Measurements from ENCODE around the gene UNC79.

Gene UNC79

GRCh38 chr14:93564918-93565317 lies 134.2 kb downstream of the UNC79 start:
- no peak for DNase-seq

DNA sequence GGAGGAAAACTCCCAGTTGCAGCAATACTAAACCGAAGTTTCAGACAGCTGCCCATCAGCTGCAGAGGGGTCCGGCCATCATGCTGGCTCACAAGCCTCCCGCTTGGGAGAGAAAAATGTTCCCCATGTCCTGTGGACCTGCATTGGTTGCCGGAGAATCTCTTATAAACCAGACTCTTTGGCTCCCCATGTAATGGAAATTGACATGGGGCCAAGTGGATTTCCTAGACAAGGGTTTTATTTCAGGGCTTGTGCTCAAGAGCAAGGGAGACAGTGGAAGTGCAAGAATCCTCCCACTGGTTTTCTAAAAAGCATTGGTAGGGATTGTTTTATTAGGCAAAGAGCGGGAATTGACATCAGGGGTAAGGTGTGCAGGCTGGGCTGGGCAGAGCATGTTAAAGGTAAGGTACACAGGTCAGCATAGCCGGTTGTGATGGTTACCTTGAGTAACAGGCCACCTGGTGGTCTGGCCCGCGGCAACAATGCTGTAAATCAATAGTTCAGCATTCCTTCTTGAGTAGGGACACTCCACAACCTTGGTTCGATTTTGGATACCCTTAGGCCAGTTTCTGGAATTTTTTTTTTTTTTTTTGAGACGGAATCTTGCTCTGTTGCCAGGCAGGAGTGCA lies 135.4 kb downstream of the UNC79 start:
- no peak for DNase-seq

GRCh38 chr14:93571275-93571674 lies 140.5 kb downstream of the UNC79 start:
- DNase-seq: no peak

DNA sequence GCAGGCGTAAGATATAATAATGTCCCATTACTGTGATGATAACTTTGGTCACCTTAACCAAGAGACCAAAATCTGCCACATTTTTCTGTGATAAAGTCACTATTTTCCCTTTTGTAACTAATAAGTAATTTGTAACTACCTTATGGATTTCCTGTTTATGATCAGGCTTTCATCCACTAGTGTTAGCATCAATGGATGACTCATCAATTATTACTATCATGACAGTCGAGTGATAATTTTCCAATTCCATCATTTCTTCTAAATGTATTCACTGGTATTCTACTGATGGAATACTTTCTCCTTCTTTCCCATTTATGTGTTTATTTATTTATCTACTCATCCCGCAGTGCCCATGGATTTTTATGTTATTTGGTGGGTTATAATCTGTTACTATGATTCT lies 148.4 kb downstream of the UNC79 start:
- DNase-seq: no peak

DNA sequence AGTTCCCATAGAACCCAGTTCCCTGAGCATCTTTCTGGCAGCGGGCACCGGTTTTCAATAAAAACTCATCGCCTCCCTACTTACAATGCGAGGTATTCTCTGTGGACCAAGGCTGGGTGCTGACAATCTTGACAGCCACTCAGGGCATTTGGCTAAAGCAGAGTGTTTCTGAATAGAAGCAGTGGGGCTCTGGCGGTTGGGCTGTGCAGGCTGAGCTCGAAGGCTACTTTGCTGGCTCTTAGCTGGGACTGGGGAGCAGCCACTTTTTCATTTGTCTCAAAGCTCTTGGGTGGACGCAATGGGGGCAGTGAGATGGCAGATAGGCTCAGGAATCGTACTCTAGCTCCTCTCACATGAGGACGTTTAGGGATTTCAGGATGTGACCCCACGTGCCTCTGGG lies 151.8 kb downstream of the UNC79 start:
- DNase-seq: no peak

DNA sequence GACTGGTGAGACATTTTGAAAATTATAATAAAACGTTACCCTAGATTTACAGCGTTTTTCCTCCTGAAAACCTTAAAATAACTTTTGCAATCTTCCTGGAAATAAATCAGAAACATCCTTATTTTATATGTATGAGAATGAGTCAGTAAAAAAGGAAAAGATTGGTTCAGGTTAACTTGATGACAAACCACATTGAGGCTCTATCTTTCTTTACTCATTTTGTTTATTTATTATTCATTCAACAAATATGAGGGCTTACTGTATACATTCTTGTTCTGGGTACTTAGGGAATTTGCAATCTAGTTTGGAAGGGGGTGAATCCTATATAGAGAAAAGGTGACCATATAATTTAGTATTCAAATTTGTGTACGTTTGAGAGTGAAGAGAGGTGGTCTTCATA lies 156.6 kb downstream of the UNC79 start:
- DNase-seq: no peak

DNA sequence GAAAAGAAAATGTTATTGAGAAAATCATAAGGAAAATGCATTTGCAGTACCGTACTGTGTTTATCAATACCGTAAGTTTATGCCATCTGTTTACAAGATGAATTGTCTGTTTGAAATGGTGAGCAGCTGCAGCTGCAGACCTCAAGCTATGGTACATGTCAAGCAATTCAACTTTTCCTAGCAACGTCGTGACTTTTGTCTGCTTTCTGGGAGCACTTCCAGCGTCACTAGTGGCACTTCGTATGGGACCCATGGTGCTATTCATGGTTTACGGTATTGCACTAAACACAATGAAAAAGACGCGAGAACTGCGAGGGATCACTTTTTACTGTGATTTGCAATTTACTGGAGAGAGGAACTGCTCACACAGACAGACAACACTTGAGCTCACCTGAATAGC lies 160.8 kb downstream of the UNC79 start:
- no peak for DNase-seq

DNA sequence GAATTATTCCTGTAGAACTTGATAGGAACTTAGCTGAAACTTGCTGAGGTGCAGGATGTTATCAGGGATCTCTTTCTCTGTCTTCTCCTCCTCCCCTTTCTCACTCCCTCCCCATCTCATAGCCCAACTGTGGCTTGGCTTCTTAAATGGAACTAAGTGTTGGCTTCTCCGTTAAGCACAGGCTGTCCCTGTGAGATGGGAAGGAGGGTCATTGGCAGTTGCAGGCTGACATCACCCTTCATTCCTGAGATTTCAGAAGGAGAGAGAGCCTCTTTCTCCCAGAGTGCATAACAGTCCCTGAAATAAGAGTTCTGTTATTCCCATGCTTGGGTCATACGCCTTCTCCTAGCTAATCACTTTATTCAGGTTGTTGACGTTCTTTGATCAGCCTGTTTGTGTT lies 162.0 kb downstream of the UNC79 start:
- no peak for DNase-seq

GRCh38 chr14:93606091-93606490 lies 175.4 kb downstream of the UNC79 start:
- DNase-seq: no peak

DNA sequence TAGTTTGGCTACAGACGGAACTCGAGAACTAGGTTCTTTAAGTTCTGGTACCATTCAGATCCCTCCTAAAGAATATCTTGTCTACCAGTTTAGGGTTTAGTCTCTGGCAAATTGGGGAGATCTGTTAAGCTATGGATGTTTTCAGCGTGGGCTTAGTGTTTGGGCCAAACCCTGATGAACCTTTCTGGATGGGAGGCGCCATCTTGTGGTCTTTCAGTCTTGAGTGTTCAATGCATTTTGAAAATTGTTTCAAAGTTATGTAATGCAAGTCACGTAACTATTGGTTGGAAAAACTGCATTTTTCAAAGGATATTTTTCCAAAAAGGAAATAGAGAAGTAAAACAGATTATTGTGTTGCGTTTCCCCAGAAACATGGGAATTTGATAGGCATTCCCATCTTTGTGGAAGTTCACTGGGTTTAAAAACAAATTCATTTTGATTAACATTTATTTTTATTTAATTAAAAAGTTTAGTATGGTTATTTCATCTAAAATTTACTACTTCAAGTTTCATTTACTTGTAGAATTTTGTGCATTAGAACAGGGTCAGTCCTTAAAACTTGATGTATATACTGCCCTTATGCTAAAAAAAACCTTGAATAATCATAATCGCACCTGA lies 188.5 kb downstream of the UNC79 start:
- DNase-seq: peak; percentile 4

DNA sequence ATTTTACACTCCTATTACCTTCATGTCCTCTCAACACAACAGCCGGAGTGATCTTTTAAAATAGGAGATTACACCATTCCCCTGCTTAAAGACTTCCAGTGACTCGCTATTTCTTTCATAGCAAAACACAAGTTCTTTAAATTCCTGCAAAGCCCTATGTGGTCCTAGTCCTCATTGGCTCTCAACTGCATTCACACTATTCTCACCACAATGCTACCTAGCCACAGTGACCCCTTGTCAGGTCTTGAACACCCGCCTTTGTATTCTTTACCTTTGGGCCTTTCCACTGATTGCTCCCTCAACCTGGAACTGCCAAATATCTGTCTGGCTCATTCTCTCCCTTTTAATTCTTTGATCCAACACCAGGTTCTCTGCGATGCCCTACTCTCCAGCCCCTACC lies 197.3 kb downstream of the UNC79 start:
- no peak for DNase-seq

- no peak for DNase-seq
These were observed 198.9 kb downstream of the UNC79 start for GRCh38 chr14:93629643-93630042.

GRCh38 chr14:93638790-93639189 lies 208.1 kb downstream of the UNC79 start:
- DNase-seq: no peak

- DNase-seq: no peak
These were observed 212.4 kb downstream of the UNC79 start for GRCh38 chr14:93643127-93643526.

- DNase-seq: no peak
These were observed 212.9 kb downstream of the UNC79 start for GRCh38 chr14:93643676-93644075.

DNA sequence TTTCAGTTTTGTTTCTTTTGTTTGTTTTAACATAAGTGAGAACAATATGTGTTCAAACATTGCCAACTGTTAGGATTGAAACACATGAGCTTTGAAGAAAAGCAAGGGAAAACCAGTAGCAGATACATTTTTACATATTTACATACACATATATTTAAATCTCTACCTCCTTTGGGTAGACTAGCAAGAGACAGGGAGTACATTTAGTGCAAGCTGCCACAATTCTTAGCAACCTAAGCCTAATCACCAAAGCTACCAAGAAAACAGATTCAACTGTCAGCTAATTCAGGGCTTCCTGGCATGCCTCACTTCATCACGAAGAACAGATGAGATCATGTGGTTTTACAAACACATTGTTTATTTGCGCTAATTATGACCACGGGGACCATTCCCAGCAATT lies 214.5 kb downstream of the UNC79 start:
- no peak for DNase-seq

GRCh38 chr14:93648440-93649168 lies 217.9 kb downstream of the UNC79 start:
- DNase-seq: no peak

- DNase-seq: no peak
These were observed 223.9 kb downstream of the UNC79 start for GRCh38 chr14:93654599-93654998.

GRCh38 chr14:93655078-93655750 lies 224.5 kb downstream of the UNC79 start:
- DNase-seq: no peak

GRCh38 chr14:93657875-93658274 lies 227.1 kb downstream of the UNC79 start:
- DNase-seq: no peak

GRCh38 chr14:93663317-93663716 lies 232.6 kb downstream of the UNC79 start:
- DNase-seq: no peak

GRCh38 chr14:93665169-93665568 lies 234.4 kb downstream of the UNC79 start:
- no peak for DNase-seq

DNA sequence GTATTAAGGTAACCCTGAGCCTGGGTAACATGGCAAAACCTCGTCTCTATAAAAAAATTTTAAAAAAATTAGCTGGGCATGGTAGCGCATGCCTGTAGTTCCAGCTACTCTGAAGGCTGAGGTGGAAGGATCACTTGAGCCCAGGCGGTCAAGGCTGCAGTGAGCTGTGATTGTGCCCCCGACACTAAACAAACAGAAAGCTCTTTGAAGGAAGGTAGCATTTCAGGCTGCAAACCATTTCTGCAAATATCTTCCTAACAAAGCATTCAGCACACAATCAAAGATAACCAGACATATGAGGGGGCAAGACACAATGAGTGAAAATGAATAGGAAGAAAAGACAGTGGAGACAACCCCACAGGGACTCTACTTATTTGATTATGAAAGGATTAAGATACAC lies 238.9 kb downstream of the UNC79 start:
- no peak for DNase-seq

DNA sequence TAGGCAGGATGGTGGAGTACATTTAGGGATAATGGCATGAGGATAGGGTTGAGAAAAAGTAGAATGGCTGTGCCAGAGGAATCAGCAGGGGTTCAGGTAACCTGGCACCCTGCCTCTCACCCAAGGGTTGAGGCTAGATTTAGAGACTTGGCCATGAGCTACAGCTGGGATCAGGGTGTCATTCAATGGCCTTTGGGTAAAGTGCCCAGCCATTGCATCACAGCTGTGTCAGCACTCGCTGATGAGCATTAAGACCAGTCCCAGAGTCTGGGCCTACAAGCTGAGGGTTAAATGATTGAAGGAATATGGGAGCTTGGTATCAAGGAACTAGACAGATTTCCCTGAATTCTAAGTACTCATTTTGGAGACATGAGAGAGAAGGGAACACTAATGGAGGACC lies 243.6 kb downstream of the UNC79 start:
- DNase-seq: no peak
